Body of pancreas (tissue), 4 donors: ENCODE results near the gene WIPI1. TPM values are rescaled to one million over a fixed set of nuclear protein-coding genes. Genes with fewer than 3 reads are reported as not detected.

Experiments
- ATAC-seq: fragments of 150-250 bp; one replicate; pipeline ENCODE4 v1.9.1; 2016
- DNase-seq, 4 donors: peaks; one replicate each; pipeline ENCODE4 v3.0.0-alpha.2; 2019
- H3K27ac ChIP-seq, 4 donors: fragments of 200-600 bp; sonication (generic); 1 replicate in 3 of 4; 2 replicates in 1 of 4; pipeline versions ENCODE4 v1.5.1 to v1.6.1; 2016 to 2019; ENCODE audit warnings: mild to moderate bottlenecking in 1 of 4, mixed read lengths in 1 of 4, moderate library complexity in 1 of 4
- H3K27me3 ChIP-seq, 2 donors: fragments of 200-600 bp; sonication (generic); one replicate each; pipeline ENCODE4 v1.6.0; 2016; ENCODE audit warnings: mild to moderate bottlenecking in 1 of 2
- H3K36me3 ChIP-seq, 2 donors: fragments of 200-600 bp; sonication (generic); replicated peaks in 1 of 2; 2 replicates each; pipeline ENCODE4 v1.5.1; 2016; ENCODE audit warnings: low read depth in 2 of 2; ENCODE audit not compliant: insufficient read depth in 1 of 2
- H3K4me1 ChIP-seq: fragments of 200-600 bp; sonication (generic); one replicate; pipeline ENCODE4 v1.6.0; 2016
- H3K4me3 ChIP-seq, 2 donors: fragments of 200-600 bp; sonication (generic); 1 replicate in 1 of 2; 2 replicates in 1 of 2; pipeline ENCODE4 v1.5.1; 2016 to 2019
- H3K9me3 ChIP-seq, 3 donors: fragments of 200-600 bp; sonication (generic); 1 replicate in 2 of 3; 2 replicates in 1 of 3; pipeline ENCODE4 v1.5.1; 2016
- CTCF ChIP-seq, 7 experiments: fragments of 450-650 bp in 4 of 7; fragments of 200-600 bp in 3 of 7; sonication (generic) in 3 of 7; IDR thresholded peaks; one replicate each; pipeline ENCODE4 v1.5.1; 2016 to 2019; ENCODE audit warnings: antibody characterized with exemption in 7 of 7
- POLR2A ChIP-seq, 3 donors: fragments of 450-650 bp; IDR thresholded peaks; one replicate each; pipeline ENCODE4 v1.6.1; 2016; ENCODE audit warnings: antibody characterized with exemption in 3 of 3, mild to moderate bottlenecking in 2 of 3
- WGBS, 2 donors: methylation state at CpG; one replicate each; pipeline ENCODE4 v1.1.5; 2017; 5-methylcytosine and 5-hydroxymethylcytosine counted together
- intact Hi-C: fragments of 100-400 bp; cut with DNase I; formaldehyde crosslinking; loops from one replicate; pipeline ENCODE4 v1.15.1; 2023
- total RNA-seq, 2 donors: library from RNA; depleted of rRNA; stranded (reverse); fragments of >200 nt; gene quantifications; one replicate each; pipeline ENCODE4 v1.1.0, GENCODE V29; 2016

The WIPI1 gene
- total RNA-seq, 2 donors from 2014 or later = 20.5 to 22.4 TPM

- Histone ChIP-seq H3K4me1 (peaks cover 43% of the 10 kb centered on the region), H3K27me3 (no peaks in the 10 kb centered on the region), H3K9me3 (no peaks in the 10 kb centered on the region), H3K36me3 (no peaks in the 10 kb centered on the region), H3K4me3 (no peak overlapping the region), H3K27ac (no peak overlapping the region)
- ATAC-seq = no peak
- TF ChIP-seq CTCF (IDR thresholded peaks at IDR 0.05) = no peak
- no peak for TF ChIP-seq POLR2A (IDR thresholded peaks at IDR 0.05)
- intact Hi-C loops = no loop called here
- WGBS, 2 donors = 82 to 83% methylated on average over 15 of the region's 15 CpGs
- peak in 1 of 4 donors; percentile 66 for DNase-seq
These were observed 76.0 kb downstream of the WIPI1 start for GRCh38 chr17:68381076-68381900.

- Histone ChIP-seq H3K4me3 (no peak overlapping the region), H3K4me1 (peaks cover 35% of the 10 kb centered on the region), H3K9me3 (no peaks in the 10 kb centered on the region), H3K27me3 (no peaks in the 10 kb centered on the region), H3K36me3 (no peaks in the 10 kb centered on the region), H3K27ac (peak overlapping the region in 3 of 4 donors; percentile 89 to 96 (median 94))
- intact Hi-C loops = no loop called here
- ATAC-seq = no peak
- TF ChIP-seq CTCF (IDR thresholded peaks at IDR 0.05) (no peak), POLR2A (IDR thresholded peaks at IDR 0.05) (no peak)
- WGBS, 2 donors = 53 to 69% methylated on average over 11 of the region's 11 CpGs
- DNase-seq = no peak
These were observed 77.3 kb downstream of the WIPI1 start for GRCh38 chr17:68379692-68380677.

- Histone ChIP-seq H3K9me3 (no peaks in the 10 kb centered on the region), H3K4me1 (peaks cover 35% of the 10 kb centered on the region), H3K27me3 (no peaks in the 10 kb centered on the region), H3K4me3 (no peak overlapping the region), H3K36me3 (no peaks in the 10 kb centered on the region), H3K27ac (peak overlapping the region; percentile 89 to 96 (median 92))
- 64 to 67% methylated on average over 3 of the region's 3 CpGs for WGBS, 2 donors
- no peak for ATAC-seq
- intact Hi-C loops = no loop called here
- DNase-seq = no peak
- no peak for TF ChIP-seq CTCF (IDR thresholded peaks at IDR 0.05)
- no peak for TF ChIP-seq POLR2A (IDR thresholded peaks at IDR 0.05)
These were observed 78.2 kb downstream of the WIPI1 start for GRCh38 chr17:68379177-68379510.

GRCh38 chr17:68378268-68379176 lies 78.8 kb downstream of the WIPI1 start:
- WGBS, 2 donors = 8 to 17% methylated on average over 16 to 21 of the region's 21 CpGs
- ATAC-seq = peak; percentile 89
- TF ChIP-seq CTCF (IDR thresholded peaks at IDR 0.05) (no peak), POLR2A (IDR thresholded peaks at IDR 0.05) (peak in 2 of 3 donors; percentile 72 to 82)
- DNase-seq = peak; percentile 85 to 92 (median 89)
- Histone ChIP-seq H3K9me3 (no peaks in the 10 kb centered on the region), H3K27ac (peak overlapping the region; percentile 89 to 96 (median 92)), H3K4me1 (peaks cover 35% of the 10 kb centered on the region), H3K36me3 (no peaks in the 10 kb centered on the region), H3K4me3 (no peak overlapping the region), H3K27me3 (no peaks in the 10 kb centered on the region)
- intact Hi-C loops = no loop called here
